ENCODE data around the gene PSMD8. TPM values are rescaled to one million over a fixed set of nuclear protein-coding genes. Genes with fewer than 3 reads are reported as not detected.
"Not testable (repeated sequence)": the region's sequence is repeated elsewhere in the genome, so short reads cannot be mapped to it uniquely, and the experiment has no call there.

Gene PSMD8
- total and polyA plus RNA-seq, 10 donors = 39.0 to 144 (median 81.9) TPM

- intact Hi-C loops (cut with DNase I; ENCODE audit: low total_unique reads) = loop anchor here (5.0 kb wide), 1 partner anchor 36 kb away; the partner anchor contains the start of gene PSMD8
- WGBS, 5 donors = 5 to 8% (median 7%) methylated on average over 37 to 41 of the region's 41 CpGs
- TF ChIP-seq POLR2AphosphoS5 (IDR thresholded peaks at IDR 0.05) (no peak), POLR2A (IDR thresholded peaks at IDR 0.05) (no peak)
- TF ChIP-seq, protein P1, sequence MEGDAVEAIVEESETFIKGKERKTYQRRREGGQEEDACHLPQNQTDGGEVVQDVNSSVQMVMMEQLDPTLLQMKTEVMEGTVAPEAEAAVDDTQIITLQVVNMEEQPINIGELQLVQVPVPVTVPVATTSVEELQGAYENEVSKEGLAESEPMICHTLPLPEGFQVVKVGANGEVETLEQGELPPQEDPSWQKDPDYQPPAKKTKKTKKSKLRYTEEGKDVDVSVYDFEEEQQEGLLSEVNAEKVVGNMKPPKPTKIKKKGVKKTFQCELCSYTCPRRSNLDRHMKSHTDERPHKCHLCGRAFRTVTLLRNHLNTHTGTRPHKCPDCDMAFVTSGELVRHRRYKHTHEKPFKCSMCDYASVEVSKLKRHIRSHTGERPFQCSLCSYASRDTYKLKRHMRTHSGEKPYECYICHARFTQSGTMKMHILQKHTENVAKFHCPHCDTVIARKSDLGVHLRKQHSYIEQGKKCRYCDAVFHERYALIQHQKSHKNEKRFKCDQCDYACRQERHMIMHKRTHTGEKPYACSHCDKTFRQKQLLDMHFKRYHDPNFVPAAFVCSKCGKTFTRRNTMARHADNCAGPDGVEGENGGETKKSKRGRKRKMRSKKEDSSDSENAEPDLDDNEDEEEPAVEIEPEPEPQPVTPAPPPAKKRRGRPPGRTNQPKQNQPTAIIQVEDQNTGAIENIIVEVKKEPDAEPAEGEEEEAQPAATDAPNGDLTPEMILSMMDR (IDR thresholded peaks at IDR 0.05 in 8 of 11, conservative IDR thresholded peaks at IDR 0.05 in 3 of 11) = peak in 1 of 11 experiments; percentile 20
- peak overlapping the region; percentile 76 to 98 (median 96) for H3K27ac ChIP-seq
- H3K27me3 ChIP-seq (replicated peaks in 1 of 7) = no peaks in the 10 kb centered on the region
- H3K4me1 ChIP-seq = peaks cover 7 to 29% (median 21%) of the 10 kb centered on the region in 6 donors
- H3K4me3 ChIP-seq = peak overlapping the region; percentile 57 to 93 (median 80)
- peaks cover 0 to 38% (median 0%) of the 10 kb centered on the region in 6 donors for H3K36me3 ChIP-seq
- DNase-seq = peak; percentile 98
- no peaks in the 10 kb centered on the region for H3K9me3 ChIP-seq
Measured at GRCh38 chr19:38336638-38337359, 37.6 kb upstream of the PSMD8 start.

- Histone ChIP-seq H3K27ac (peak overlapping the region in 7 of 8 donors; percentile 85 to 98 (median 97)), H3K9me3 (no peaks in the 10 kb centered on the region)
- intact Hi-C loops (cut with DNase I; ENCODE audit: low total_unique reads) = loop anchor here (5.0 kb wide), 1 partner anchor 35 kb away; the partner anchor contains the start of gene PSMD8
Measured at GRCh38 chr19:38337360-38337653, 37.1 kb upstream of the PSMD8 start.

GRCh38 chr19:38339011-38339410 lies 35.4 kb upstream of the PSMD8 start:
- not testable (repeated sequence) for H3K4me3 ChIP-seq; H3K9me3 ChIP-seq; DNase-seq; H3K27me3 ChIP-seq (replicated peaks in 1 of 7); H3K27ac ChIP-seq
- Histone ChIP-seq H3K4me1 (peaks cover 7 to 29% (median 21%) of the 10 kb centered on the region in 6 donors), H3K36me3 (peaks cover 0 to 58% (median 0%) of the 10 kb centered on the region in 6 donors)
- 81 to 90% (median 87%) methylated on average over 4 of the region's 4 CpGs for WGBS, 5 donors
- intact Hi-C loops (cut with DNase I; ENCODE audit: low total_unique reads) = loop anchor here (5.0 kb wide), 1 partner anchor 33 kb away; the partner anchor contains the start of gene PSMD8

More at GRCh38 chr19:38337360-38337653, 37.1 kb upstream of the PSMD8 start:
- H3K4me3 ChIP-seq = peak overlapping the region in 7 of 8 donors; percentile 57 to 93 (median 81)
- no peak for TF ChIP-seq POLR2AphosphoS5 (IDR thresholded peaks at IDR 0.05)
- TF ChIP-seq, protein P1 (IDR thresholded peaks at IDR 0.05 in 8 of 11, conservative IDR thresholded peaks at IDR 0.05 in 3 of 11) = no peak
- no peak for TF ChIP-seq POLR2A (IDR thresholded peaks at IDR 0.05)
- peaks cover 0 to 41% (median 0%) of the 10 kb centered on the region in 6 donors for H3K36me3 ChIP-seq
- 65 to 72% (median 69%) methylated on average over 10 of the region's 10 CpGs for WGBS, 5 donors
- H3K27me3 ChIP-seq (replicated peaks in 1 of 7) = no peaks in the 10 kb centered on the region
- DNase-seq = no peak
- H3K4me1 ChIP-seq = peaks cover 7 to 29% (median 21%) of the 10 kb centered on the region in 6 donors

GRCh38 chr19:38340927-38341326 lies 33.4 kb upstream of the PSMD8 start:
- Histone ChIP-seq H3K4me3 (no peak overlapping the region), H3K36me3 (peaks cover 0 to 74% (median 0%) of the 10 kb centered on the region in 6 donors), H3K27me3 (replicated peaks in 1 of 7) (no peaks in the 10 kb centered on the region), H3K9me3 (no peaks in the 10 kb centered on the region), H3K4me1 (peaks cover 7 to 20% (median 12%) of the 10 kb centered on the region in 6 donors), H3K27ac (no peak overlapping the region)
- WGBS, 5 donors = 86 to 97% (median 93%) methylated on average over 2 of the region's 2 CpGs
- intact Hi-C loops (cut with DNase I; ENCODE audit: low total_unique reads) = no loop called here
- no peak for TF ChIP-seq POLR2AphosphoS5 (IDR thresholded peaks at IDR 0.05)
- no peak for DNase-seq

- 89 to 96% (median 91%) methylated on average over 4 of the region's 4 CpGs for WGBS, 5 donors
Measured at GRCh38 chr19:38346837-38347236, 27.5 kb upstream of the PSMD8 start.

More at GRCh38 chr19:38346837-38347236, 27.5 kb upstream of the PSMD8 start:
- H3K4me3 ChIP-seq = no peak overlapping the region
- intact Hi-C loops (cut with DNase I; ENCODE audit: low total_unique reads) = no loop called here
- no peaks in the 10 kb centered on the region for H3K4me1 ChIP-seq
- peaks cover 0 to 51% (median 0%) of the 10 kb centered on the region in 6 donors for H3K36me3 ChIP-seq
- H3K27ac ChIP-seq = no peak overlapping the region
- TF ChIP-seq, protein P1 (IDR thresholded peaks at IDR 0.05 in 8 of 11, conservative IDR thresholded peaks at IDR 0.05 in 3 of 11) = no peak
- no peak for TF ChIP-seq POLR2AphosphoS5 (IDR thresholded peaks at IDR 0.05)
- no peak for TF ChIP-seq POLR2A (IDR thresholded peaks at IDR 0.05)
- peaks cover 0 to 7% (median 0%) of the 10 kb centered on the region in 7 donors for H3K27me3 ChIP-seq (replicated peaks in 1 of 7)
- no peak for DNase-seq
- no peaks in the 10 kb centered on the region for H3K9me3 ChIP-seq

Data from spleen (tissue), 11 donors.